Right kidney (tissue), 1 donor: ENCODE results near the gene CTBP2.
"Not testable (repeated sequence)": the region's sequence is repeated elsewhere in the genome, so short reads cannot be mapped to it uniquely, and the experiment has no call there.

Experiments used
- DNase-seq: peaks from one replicate; pipeline ENCODE4 v3.0.0-alpha.2; 2016

CTBP2 gene

GRCh38 chr10:125159486-125159931 is 854 bp downstream of the CTBP2 start:
- peak; percentile 68 for DNase-seq

GRCh38 chr10:125158601-125159485 is 1.5 kb downstream of the CTBP2 start:
- peak; percentile 79 for DNase-seq

GRCh38 chr10:125158275-125158600 is 2.1 kb downstream of the CTBP2 start:
- DNase-seq: no peak

- peak; percentile 50 for DNase-seq
Observed at GRCh38 chr10:125157505-125157904, 2.9 kb downstream of the CTBP2 start.

- no peak for DNase-seq
Observed at GRCh38 chr10:125156739-125157480, 3.5 kb downstream of the CTBP2 start.

- peak; percentile 39 for DNase-seq
Observed at GRCh38 chr10:125156196-125156595, 4.2 kb downstream of the CTBP2 start.

GRCh38 chr10:125155101-125155500 is 5.3 kb downstream of the CTBP2 start:
- no peak for DNase-seq

GRCh38 chr10:125154529-125154928 is 5.8 kb downstream of the CTBP2 start:
- peak; percentile 44 for DNase-seq

- no peak for DNase-seq
Observed at GRCh38 chr10:125153703-125154490, 6.5 kb downstream of the CTBP2 start.

GRCh38 chr10:125152450-125153368 is 7.7 kb downstream of the CTBP2 start:
- peak; percentile 54 for DNase-seq

GRCh38 chr10:125151553-125152449 is 8.6 kb downstream of the CTBP2 start:
- DNase-seq: no peak

GRCh38 chr10:125151170-125151552 is 9.2 kb downstream of the CTBP2 start:
- DNase-seq: no peak

- not testable (repeated sequence) for DNase-seq
Observed at GRCh38 chr10:125150376-125151083, 9.8 kb downstream of the CTBP2 start.

GRCh38 chr10:125149680-125150047 is 10.7 kb downstream of the CTBP2 start:
- DNase-seq: no peak

- no peak for DNase-seq
Observed at GRCh38 chr10:125149036-125149679, 11.2 kb downstream of the CTBP2 start.

GRCh38 chr10:125148528-125148927 is 11.8 kb downstream of the CTBP2 start:
- DNase-seq: no peak

GRCh38 chr10:125147971-125148439 is 12.4 kb downstream of the CTBP2 start:
- DNase-seq: no peak

- DNase-seq: no peak
Observed at GRCh38 chr10:125146791-125147579, 13.4 kb downstream of the CTBP2 start.
